SK-N-MC (cell line): ENCODE data around the gene SEC22C.

ENCODE experiments used
- DNase-seq: peaks from one replicate; pipeline ENCODE4 v3.0.0-alpha.2; 2011; ENCODE audit warnings: low read depth, low spot score
- H3K27ac ChIP-seq: fragments of 200-600 bp; sonication (generic); 2 replicates; pipeline ENCODE4 v1.5.1; 2016; ENCODE audit warnings: mixed run types
- H3K36me3 ChIP-seq: fragments of 200-600 bp; sonication (generic); 2 replicates; pipeline ENCODE4 v1.6.1; 2017; ENCODE audit warnings: antibody characterized with exemption, low read length, mixed read lengths; ENCODE audit not compliant: insufficient read depth
- H3K4me3 ChIP-seq: fragments of 200-600 bp; sonication (generic); 2 replicates; pipeline ENCODE4 v1.5.1; 2016
- H3K9ac ChIP-seq: fragments of 200-600 bp; sonication (generic); 2 replicates; pipeline ENCODE4 v1.8.0; 2017; ENCODE audit warnings: mixed run types, mixed read lengths; ENCODE audit not compliant: insufficient read length
- H3K9me3 ChIP-seq: fragments of 200-600 bp; sonication (generic); 2 replicates; pipeline ENCODE4 v1.6.1; 2017; ENCODE audit warnings: low read depth, mild to moderate bottlenecking, antibody characterized with exemption, low read length, moderate library complexity, mixed read lengths
- EZH2 ChIP-seq: fragments of 200-600 bp; sonication (generic); IDR thresholded peaks from one replicate; pipeline ENCODE4 v1.6.1; 2017; ENCODE audit warnings: antibody characterized with exemption
- FOXP2 ChIP-seq: optimal IDR thresholded peaks from 2 replicates; pipeline ENCODE3; 2011; ENCODE audit warnings: mild to moderate bottlenecking, moderate library complexity; ENCODE audit not compliant: insufficient read depth; ENCODE audit errors: extremely low read length, control extremely low read depth
- POLR2AphosphoS5 ChIP-seq: IDR thresholded peaks from 2 replicates; pipeline ENCODE4 v1.6.1; 2012; ENCODE audit warnings: mild to moderate bottlenecking, low read depth, low read length, borderline replicate concordance

The SEC22C gene

DNA sequence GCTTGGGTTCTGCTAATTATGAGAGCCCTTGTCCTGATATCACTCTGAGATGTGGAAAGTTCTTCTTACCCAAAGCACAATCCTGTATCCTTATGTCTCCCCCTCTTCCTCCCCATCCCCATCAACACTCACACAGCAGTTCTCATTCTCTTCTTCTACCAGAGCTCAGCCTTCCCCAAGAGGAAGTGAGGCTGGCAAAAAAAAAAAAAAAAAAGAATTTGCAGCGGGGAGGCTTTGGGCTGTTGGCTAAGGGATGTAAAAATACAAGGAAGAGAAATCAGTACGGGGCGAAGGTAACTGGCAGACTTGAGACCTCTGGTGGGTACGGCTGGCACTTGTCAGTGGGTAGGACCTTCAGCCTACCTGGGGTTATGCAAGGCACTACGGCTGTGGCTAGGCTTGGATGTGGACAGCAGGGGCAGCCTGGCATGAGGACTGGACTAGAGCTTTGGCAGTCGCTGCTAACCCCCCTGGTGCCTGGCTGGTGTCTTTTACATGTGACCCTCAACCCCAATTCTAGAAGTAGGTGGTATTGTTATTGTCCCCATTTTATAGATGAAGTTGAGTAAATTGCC lies 73.9 kb downstream of the SEC22C start:
- Histone ChIP-seq H3K9me3 (no peaks in the 10 kb centered on the region), H3K27ac (no peak overlapping the region), H3K9ac (no peak overlapping the region), H3K36me3 (no peaks in the 10 kb centered on the region), H3K4me3 (no peak overlapping the region)
- TF ChIP-seq EZH2 = no peak
- no peak for DNase-seq

DNA sequence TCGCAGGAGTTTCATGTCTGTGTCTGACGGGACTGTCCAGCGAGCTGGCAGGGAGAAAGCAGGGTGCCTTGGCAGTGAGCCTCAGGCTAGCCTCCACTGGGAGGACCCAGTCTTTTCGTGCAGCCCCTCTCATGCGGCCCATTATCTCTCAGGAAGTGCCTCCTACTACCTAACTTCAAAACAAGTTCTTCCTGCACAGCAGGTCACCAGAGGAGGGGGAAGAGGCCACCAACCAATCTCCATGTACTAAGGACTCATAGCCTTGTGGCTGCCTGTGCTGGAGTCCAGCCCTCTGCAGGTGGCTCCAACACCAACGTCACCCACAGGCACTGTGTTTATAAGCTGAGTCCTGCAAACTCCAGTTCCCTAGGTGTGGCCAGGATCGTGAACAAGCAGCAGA lies 74.5 kb downstream of the SEC22C start:
- no peak overlapping the region for H3K27ac ChIP-seq
- no peaks in the 10 kb centered on the region for H3K36me3 ChIP-seq
- no peak for DNase-seq
- no peaks in the 10 kb centered on the region for H3K9me3 ChIP-seq
- no peak for TF ChIP-seq FOXP2
- no peak for TF ChIP-seq POLR2AphosphoS5
- no peak overlapping the region for H3K9ac ChIP-seq
- no peak overlapping the region for H3K4me3 ChIP-seq

DNA sequence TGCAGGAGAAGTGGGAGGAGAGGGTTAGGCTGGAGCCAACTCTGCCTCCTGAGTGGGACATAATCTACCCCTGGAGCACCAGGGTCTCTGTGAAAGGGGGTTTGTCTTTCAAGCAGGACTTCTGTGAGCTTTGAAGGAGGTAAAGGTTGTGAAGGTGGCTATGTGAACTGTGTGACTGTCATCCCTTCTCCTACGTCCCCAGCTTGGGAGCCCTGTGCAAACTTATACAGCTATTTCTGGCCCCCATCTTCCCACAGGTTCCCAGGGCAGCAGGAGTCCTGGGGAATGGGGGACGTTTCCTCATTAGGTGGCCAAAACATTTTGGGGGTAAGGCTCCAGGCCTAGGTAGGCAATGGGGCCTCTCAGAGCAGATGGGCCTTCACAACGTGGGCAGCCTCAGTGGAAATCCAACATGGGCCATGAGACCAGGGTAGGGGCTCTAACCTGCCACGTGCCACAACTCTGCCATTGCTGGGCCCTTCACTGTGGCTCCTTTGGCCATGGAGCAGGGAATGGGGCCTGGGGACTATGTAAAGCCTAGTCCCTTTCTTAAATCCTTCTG lies 75.8 kb downstream of the SEC22C start:
- H3K36me3 ChIP-seq = no peaks in the 10 kb centered on the region
- DNase-seq = no peak
- no peak for TF ChIP-seq POLR2AphosphoS5
- no peak for TF ChIP-seq FOXP2
- TF ChIP-seq EZH2 = no peak
- no peak overlapping the region for H3K27ac ChIP-seq
- no peaks in the 10 kb centered on the region for H3K9me3 ChIP-seq
- no peak overlapping the region for H3K9ac ChIP-seq
- H3K4me3 ChIP-seq = no peak overlapping the region

DNA sequence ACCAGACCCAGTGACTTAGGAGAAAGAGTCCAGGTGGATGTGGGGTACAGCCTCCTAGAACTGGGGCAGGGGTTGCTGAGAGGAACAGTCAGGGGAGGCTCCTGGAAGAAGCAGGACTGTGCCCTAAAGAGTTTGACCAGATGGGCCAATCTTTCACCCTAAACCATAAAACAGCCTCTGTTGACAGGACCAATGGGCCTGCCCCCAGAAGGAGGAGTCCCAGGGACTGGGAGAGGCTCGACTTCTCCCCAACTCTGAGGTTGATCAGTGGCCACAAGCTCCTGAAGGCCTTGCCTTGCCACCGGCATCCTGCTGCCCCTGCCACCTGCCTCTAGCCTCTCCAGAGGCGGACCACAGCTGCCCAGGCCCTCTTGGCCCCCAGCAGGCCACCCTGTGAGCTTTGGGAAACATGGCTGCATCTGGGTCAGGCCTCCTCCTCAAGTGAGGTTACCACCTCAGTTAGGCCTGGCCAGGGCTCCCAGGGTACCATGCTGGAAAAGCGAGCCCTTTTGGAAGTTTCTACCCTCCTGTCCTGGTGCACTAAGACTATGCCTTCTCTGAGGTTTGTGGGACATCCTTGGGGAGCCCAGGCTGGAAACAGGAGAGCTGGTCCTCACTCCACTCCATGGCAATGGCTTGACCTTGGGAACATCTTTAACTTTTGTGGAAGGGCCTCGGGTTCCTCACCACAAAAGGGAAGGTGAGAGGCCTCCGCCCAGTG lies 76.5 kb downstream of the SEC22C start:
- Histone ChIP-seq H3K36me3 (no peaks in the 10 kb centered on the region), H3K27ac (no peak overlapping the region), H3K9ac (no peak overlapping the region), H3K4me3 (no peak overlapping the region), H3K9me3 (no peaks in the 10 kb centered on the region)
- TF ChIP-seq POLR2AphosphoS5 (no peak), FOXP2 (no peak), EZH2 (no peak)
- no peak for DNase-seq

DNA sequence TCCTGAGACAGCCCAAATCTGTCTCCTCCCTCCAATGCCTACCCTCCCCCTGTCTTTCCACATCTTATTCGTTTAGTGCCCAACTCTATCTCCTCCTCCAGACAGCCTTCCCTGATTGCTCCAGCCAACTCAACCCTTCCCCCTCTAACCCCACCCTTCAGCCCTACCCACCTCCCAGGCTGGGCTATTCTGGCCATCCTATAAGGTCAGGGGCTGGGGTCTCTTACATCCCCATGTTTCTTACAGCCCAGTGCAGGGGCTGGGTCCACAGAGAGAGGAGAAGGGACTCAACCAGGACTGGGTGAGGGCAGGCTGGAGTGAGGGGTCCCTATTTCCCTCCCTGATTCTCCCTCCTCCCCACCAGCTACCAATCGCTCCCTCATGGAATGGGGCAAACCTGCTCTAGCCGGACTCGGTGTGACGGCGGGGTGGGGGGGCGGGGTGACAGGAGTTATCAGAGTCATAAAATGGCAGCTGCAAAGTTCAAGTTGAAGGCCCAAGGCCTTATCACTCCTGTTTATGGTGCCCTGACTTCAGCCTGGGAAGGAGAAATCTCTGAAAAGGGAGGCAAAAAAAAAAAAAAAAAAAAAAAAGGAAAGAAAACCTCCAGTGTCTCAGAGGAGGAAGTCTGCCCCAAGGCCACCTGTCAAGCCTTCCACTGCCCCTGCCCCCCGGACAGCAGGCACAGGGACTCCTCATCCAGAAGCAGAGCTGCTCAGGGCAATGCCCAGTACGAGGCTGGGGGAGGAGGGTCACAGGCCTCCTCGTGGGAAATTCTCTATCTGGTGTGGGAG lies 77.2 kb downstream of the SEC22C start:
- no peak for TF ChIP-seq FOXP2
- TF ChIP-seq POLR2AphosphoS5 = no peak
- no peak for TF ChIP-seq EZH2
- no peak overlapping the region for H3K9ac ChIP-seq
- DNase-seq = no peak
- H3K9me3 ChIP-seq = no peaks in the 10 kb centered on the region
- H3K36me3 ChIP-seq = no peaks in the 10 kb centered on the region
- H3K27ac ChIP-seq = no peak overlapping the region
- H3K4me3 ChIP-seq = no peak overlapping the region

DNA sequence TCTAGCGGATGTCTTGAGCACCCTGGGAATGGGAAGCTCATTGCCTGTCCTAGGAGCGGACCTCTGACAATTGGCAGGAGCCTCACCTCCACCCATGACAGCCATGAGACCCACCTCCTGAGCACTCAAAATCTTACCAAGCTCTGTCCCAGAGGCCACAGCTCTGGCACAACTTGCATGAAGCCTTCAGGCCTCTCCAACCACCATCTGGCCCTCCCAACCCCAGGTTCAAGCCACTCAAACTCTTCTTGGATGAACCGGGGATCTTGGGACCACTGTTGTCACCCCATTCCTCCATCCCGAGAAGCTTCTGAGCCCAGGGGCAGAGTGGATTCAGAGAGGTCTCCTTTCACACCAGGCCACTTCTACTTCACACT lies 77.8 kb downstream of the SEC22C start:
- TF ChIP-seq POLR2AphosphoS5 (no peak), FOXP2 (no peak), EZH2 (no peak)
- Histone ChIP-seq H3K9ac (no peak overlapping the region), H3K9me3 (no peaks in the 10 kb centered on the region), H3K36me3 (no peaks in the 10 kb centered on the region), H3K27ac (no peak overlapping the region), H3K4me3 (no peak overlapping the region)
- no peak for DNase-seq

DNA sequence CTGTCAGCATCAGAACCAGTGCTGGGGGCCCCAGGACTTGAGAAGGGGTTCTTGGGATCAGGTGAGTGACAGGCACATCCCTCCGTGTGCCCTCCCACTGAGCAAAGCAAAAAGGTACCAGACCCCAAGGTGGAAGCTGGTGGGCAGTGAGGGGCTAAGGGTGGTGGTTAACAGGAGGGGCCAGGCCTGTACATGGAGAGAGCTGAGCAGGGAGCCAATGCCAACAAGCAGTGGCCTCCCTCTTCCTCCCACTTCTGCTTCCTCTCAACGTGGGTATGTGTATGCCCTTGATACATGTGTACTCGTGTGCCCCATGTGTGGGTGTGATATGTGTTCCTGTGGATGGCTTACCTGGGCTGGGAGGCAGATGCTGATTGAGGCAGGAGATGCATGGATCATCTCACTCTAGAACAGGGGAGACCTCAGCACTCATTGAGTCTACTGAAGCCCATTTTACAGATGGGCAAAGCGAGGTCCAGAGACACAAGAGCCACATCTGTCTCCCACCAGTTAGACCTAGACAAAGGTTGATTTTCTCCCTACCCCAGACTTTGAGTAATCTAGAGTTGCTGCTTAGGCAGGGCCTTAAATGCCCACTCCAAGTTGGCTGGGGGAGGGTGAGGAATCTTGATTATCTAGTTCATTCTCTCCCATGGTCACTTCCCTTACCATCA lies 78.4 kb downstream of the SEC22C start:
- DNase-seq = no peak
- no peak overlapping the region for H3K27ac ChIP-seq
- no peak overlapping the region for H3K4me3 ChIP-seq
- H3K36me3 ChIP-seq = no peaks in the 10 kb centered on the region
- no peak overlapping the region for H3K9ac ChIP-seq
- no peaks in the 10 kb centered on the region for H3K9me3 ChIP-seq
- no peak for TF ChIP-seq FOXP2
- TF ChIP-seq EZH2 = no peak
- TF ChIP-seq POLR2AphosphoS5 = no peak
